ENCODE results near the gene TAF5. TPM values are rescaled to one million over a fixed set of nuclear protein-coding genes. Genes with fewer than 3 reads are reported as not detected.

TAF5 gene
- total and polyA plus RNA-seq, 4 donors = 2.0 to 5.4 (median 2.6) TPM

DNA sequence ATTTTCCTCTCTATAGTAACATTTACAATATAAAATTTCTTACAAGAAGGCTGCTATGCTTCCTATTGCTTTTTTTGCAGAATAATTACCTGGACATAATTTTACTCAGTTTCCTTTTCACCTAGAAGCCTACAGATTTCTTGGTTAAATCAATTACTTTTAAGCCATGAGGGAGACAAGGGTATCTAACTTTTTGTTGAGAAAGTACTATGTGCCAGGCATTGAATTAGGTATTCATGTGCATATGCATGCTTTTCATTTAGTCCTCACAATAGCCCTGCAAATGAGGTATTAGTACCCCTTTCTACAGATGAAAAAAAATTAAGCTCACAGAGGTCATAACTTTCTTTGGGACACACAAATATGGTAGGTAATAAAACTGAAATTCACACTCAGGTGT is 33.2 kb upstream of the TAF5 start:
- Histone ChIP-seq H3K4me3 (no peak overlapping the region), H3K9me3 (ENCODE audit: control insufficient read depth in 4 of 4, insufficient read depth in 3 of 4, low read length in 3 of 4) (no peaks in the 10 kb centered on the region), H3K9ac (ENCODE audit: insufficient read depth in 1 of 2, low read length in 2 of 2) (no peak overlapping the region), H3K27ac (ENCODE audit: low read depth in 1 of 2, low read length in 1 of 2) (no peak overlapping the region), H3K4me1 (ENCODE audit: control insufficient read depth in 5 of 5, insufficient read depth in 5 of 5, low read length in 5 of 5) (no peaks in the 10 kb centered on the region), H3K27me3 (ENCODE audit: control insufficient read depth in 3 of 3, insufficient read depth in 3 of 3, low read length in 2 of 3) (no peaks in the 10 kb centered on the region), H3K36me3 (ENCODE audit: control insufficient read depth in 4 of 4, insufficient read depth in 4 of 4, low read length in 4 of 4) (peaks cover 5 to 17% (median 10%) of the 10 kb centered on the region in 4 donors)
- no peak for DNase-seq
- TF ChIP-seq, protein P1, sequence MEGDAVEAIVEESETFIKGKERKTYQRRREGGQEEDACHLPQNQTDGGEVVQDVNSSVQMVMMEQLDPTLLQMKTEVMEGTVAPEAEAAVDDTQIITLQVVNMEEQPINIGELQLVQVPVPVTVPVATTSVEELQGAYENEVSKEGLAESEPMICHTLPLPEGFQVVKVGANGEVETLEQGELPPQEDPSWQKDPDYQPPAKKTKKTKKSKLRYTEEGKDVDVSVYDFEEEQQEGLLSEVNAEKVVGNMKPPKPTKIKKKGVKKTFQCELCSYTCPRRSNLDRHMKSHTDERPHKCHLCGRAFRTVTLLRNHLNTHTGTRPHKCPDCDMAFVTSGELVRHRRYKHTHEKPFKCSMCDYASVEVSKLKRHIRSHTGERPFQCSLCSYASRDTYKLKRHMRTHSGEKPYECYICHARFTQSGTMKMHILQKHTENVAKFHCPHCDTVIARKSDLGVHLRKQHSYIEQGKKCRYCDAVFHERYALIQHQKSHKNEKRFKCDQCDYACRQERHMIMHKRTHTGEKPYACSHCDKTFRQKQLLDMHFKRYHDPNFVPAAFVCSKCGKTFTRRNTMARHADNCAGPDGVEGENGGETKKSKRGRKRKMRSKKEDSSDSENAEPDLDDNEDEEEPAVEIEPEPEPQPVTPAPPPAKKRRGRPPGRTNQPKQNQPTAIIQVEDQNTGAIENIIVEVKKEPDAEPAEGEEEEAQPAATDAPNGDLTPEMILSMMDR (IDR thresholded peaks at IDR 0.05; ENCODE audit: control extremely low read depth, extremely low read depth) = no peak
- no peak for ATAC-seq (ENCODE audit: insufficient read depth, low FRiP score)

DNA sequence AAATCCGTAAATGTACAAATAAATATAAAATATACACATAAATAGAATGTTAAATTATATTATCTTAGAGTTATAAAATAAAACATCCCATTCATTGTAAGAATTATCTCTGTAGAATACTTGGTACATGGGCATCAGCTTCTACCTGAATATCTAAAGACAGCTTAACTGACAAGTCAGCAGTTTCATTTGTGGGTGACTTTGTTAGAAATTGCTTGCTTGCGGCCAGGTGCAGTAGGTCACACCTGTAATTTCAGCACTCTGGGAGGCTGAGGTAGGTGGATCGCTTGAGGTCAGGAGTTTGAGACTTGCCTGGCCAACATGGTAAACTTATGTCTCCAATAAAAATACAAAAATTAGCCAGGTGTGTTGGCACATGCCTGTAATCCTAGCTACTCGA is 31.4 kb upstream of the TAF5 start:
- Histone ChIP-seq H3K4me1 (ENCODE audit: control insufficient read depth in 5 of 5, insufficient read depth in 5 of 5, low read length in 5 of 5) (no peaks in the 10 kb centered on the region), H3K9ac (ENCODE audit: insufficient read depth in 1 of 2, low read length in 2 of 2) (no peak overlapping the region), H3K36me3 (ENCODE audit: control insufficient read depth in 4 of 4, insufficient read depth in 4 of 4, low read length in 4 of 4) (peaks cover 3 to 10% (median 7%) of the 10 kb centered on the region in 4 donors), H3K9me3 (ENCODE audit: control insufficient read depth in 4 of 4, insufficient read depth in 3 of 4, low read length in 3 of 4) (no peaks in the 10 kb centered on the region), H3K4me3 (no peak overlapping the region), H3K27me3 (ENCODE audit: control insufficient read depth in 3 of 3, insufficient read depth in 3 of 3, low read length in 2 of 3) (no peaks in the 10 kb centered on the region), H3K27ac (ENCODE audit: low read depth in 1 of 2, low read length in 1 of 2) (no peak overlapping the region)
- DNase-seq = no peak
- ATAC-seq (ENCODE audit: insufficient read depth, low FRiP score) = no peak
- TF ChIP-seq, protein P1 (IDR thresholded peaks at IDR 0.05; ENCODE audit: control extremely low read depth, extremely low read depth) = no peak
- 97 to 98% methylated on average over 4 of the region's 4 CpGs for WGBS, 2 donors

DNA sequence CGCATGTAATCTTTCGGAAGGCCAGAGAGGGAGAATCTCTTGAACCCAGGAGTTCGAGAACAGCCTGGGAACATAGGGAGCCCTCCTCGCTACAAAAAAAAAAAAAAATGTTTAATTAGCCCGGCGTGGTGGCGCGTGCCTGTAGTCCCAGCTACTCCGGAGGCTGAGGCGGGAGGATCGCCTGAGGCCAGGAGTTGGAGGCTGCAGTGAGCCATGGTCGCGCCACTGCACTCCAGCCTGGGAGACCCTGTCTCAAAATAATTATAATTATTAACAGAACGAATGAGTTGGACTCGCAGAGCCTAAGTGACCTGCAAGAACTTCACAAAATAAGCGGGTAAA is 17.6 kb upstream of the TAF5 start:
- Histone ChIP-seq H3K36me3 (ENCODE audit: control insufficient read depth in 4 of 4, insufficient read depth in 4 of 4, low read length in 4 of 4) (peaks cover 2 to 14% (median 9%) of the 10 kb centered on the region in 4 donors), H3K27ac (ENCODE audit: low read depth in 1 of 2, low read length in 1 of 2) (peak overlapping the region; percentile 91 to 93), H3K4me1 (ENCODE audit: control insufficient read depth in 5 of 5, insufficient read depth in 5 of 5, low read length in 5 of 5) (peaks cover 0 to 8% (median 0%) of the 10 kb centered on the region in 5 donors), H3K9me3 (ENCODE audit: control insufficient read depth in 4 of 4, insufficient read depth in 3 of 4, low read length in 3 of 4) (no peaks in the 10 kb centered on the region), H3K27me3 (ENCODE audit: control insufficient read depth in 3 of 3, insufficient read depth in 3 of 3, low read length in 2 of 3) (no peaks in the 10 kb centered on the region), H3K4me3 (peak overlapping the region; percentile 90), H3K9ac (ENCODE audit: insufficient read depth in 1 of 2, low read length in 2 of 2) (peak overlapping the region in 1 of 2 donors; percentile 55)
- ATAC-seq (ENCODE audit: insufficient read depth, low FRiP score) = no peak
- TF ChIP-seq, protein P1 (IDR thresholded peaks at IDR 0.05; ENCODE audit: control extremely low read depth, extremely low read depth) = no peak
- 55 to 57% methylated on average over 15 to 16 of the region's 16 CpGs for WGBS, 2 donors
- DNase-seq = no peak
